GM10248 (cell line): ENCODE data around the gene TTC8.
"Not testable (repeated sequence)": the region's sequence is repeated elsewhere in the genome, so short reads cannot be mapped to it uniquely, and the experiment has no call there.

Experiments used
- CTCF ChIA-PET: fragments of 300-600 bp; sonication (Branson Sonifier 250); formaldehyde crosslinking; extraction: SDS; loops from one replicate; lab custom pipeline; 2021; ENCODE audit warnings: antibody characterized with exemption; lab: Yijun Ruan, JAX
- POLR2A ChIA-PET: fragments of 350-650 bp; sonication (Branson Sonifier 250); formaldehyde crosslinking; extraction: SDS; loops from one replicate; lab custom pipeline; 2020; ENCODE audit warnings: antibody characterized with exemption; lab: Yijun Ruan, JAX
- DNase-seq: peaks from one replicate; pipeline ENCODE4 v3.0.0; 2012; ENCODE audit errors: extremely low spot score
- TF ChIP-seq, protein P1 (sequence below): IDR thresholded peaks from 2 replicates; pipeline ENCODE4 v1.5.1; 2012; ENCODE audit warnings: mild to moderate bottlenecking, low read depth; ENCODE audit errors: extremely low read depth, missing control alignments, control extremely low read depth

TTC8 gene

DNA sequence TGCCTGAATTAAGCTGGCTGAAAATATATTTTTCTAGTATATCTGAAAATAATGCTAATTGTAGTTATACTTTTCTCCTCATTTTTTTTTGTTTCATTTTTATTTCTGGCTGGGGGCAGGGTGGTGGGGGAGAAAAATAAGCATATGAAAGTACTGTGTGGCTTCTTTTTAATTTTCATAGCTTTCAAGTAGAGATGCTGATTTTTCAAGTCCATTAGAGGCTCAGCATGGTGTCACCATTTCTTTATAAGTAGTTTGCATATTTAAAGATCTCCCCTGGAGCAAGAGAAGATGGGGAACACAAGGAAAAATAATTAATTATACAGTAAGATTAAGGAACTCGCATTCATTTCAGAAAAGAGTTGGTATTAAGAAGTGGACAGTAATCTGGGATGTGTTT, 27.1 kb downstream of the TTC8 start:
- DNase-seq = no peak
- ChIA-PET POLR2A (no interaction called here), CTCF (interaction anchor here (1.1 to 1.2 kb wide), 2 partner anchors 9 to 184 kb away, joined by 3 to 5 read pairs; no protein-coding TSS in a partner anchor)
- TF ChIP-seq, protein P1, sequence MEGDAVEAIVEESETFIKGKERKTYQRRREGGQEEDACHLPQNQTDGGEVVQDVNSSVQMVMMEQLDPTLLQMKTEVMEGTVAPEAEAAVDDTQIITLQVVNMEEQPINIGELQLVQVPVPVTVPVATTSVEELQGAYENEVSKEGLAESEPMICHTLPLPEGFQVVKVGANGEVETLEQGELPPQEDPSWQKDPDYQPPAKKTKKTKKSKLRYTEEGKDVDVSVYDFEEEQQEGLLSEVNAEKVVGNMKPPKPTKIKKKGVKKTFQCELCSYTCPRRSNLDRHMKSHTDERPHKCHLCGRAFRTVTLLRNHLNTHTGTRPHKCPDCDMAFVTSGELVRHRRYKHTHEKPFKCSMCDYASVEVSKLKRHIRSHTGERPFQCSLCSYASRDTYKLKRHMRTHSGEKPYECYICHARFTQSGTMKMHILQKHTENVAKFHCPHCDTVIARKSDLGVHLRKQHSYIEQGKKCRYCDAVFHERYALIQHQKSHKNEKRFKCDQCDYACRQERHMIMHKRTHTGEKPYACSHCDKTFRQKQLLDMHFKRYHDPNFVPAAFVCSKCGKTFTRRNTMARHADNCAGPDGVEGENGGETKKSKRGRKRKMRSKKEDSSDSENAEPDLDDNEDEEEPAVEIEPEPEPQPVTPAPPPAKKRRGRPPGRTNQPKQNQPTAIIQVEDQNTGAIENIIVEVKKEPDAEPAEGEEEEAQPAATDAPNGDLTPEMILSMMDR = no peak

GRCh38 chr14:88852632-88853031, 28.2 kb downstream of the TTC8 start:
- ChIA-PET CTCF (no interaction called here), POLR2A (no interaction called here)
- TF ChIP-seq, protein P1 = no peak
- no peak for DNase-seq

- CTCF ChIA-PET = interaction anchor here (0.6 kb wide), 1 partner anchor 16 kb away, joined by 3 read pairs; no protein-coding TSS in a partner anchor
- no peak for DNase-seq
These were observed 28.7 kb downstream of the TTC8 start for GRCh38 chr14:88853129-88853528.

DNA sequence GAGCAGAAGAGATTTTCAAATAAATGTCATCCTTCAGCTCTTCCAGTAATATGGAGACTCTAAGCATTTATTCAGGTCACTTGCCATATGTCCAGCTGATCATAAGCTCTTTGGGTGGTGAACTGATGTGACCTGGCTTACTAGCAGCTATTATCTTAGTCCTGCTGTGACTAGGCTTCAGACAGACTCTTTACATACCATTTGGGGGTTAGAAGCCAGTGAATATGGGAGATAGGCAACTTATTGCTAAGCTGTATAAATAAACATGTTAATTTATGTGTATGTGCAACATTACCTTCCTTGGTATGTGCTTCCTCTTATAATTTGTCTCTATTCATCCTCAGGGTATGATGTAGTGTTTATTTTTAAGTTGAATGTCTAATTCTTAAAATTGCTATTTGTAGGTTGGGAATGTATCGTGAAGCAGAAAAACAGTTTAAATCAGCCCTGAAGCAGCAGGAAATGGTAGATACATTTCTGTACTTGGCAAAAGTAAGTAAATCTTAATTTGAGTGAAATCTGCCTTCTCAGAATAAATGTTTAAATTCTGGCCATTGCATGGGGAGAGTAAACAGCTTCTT, 32.4 kb downstream of the TTC8 start:
- ChIA-PET POLR2A (no interaction called here), CTCF (interaction anchor here (1.0 to 1.6 kb wide), 4 partner anchors 10 to 189 kb away, joined by 3 read pairs; partner anchors contain the start of gene TTC8)
- TF ChIP-seq, protein P1 = no peak
- DNase-seq = no peak

More at GRCh38 chr14:88853129-88853528, 28.7 kb downstream of the TTC8 start:
- TF ChIP-seq, protein P1 = no peak
- POLR2A ChIA-PET = no interaction called here

- POLR2A ChIA-PET, DNase-seq: not testable (repeated sequence)
- CTCF ChIA-PET = interaction anchor here (1.6 kb wide), 1 partner anchor 11 kb away, joined by 3 read pairs; no protein-coding TSS in a partner anchor
These were observed 33.4 kb downstream of the TTC8 start for GRCh38 chr14:88857861-88858260.

DNA sequence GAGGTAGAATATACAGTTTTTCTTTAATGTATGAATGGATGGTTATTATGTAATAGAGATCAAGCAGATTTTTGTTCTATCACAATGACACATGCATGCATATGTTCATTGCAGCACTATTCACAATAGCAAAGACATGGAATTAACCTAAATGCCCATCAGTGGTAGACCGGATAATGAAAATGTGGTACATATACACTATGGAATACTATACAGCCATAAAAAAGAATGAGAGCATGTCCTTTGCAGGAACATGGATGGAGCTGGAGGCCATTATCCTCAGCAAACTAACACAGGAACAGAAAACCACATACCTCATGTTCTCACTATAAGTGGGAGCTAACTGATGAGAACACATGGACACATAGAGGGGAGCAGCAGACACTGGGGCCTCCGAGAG, 34.7 kb downstream of the TTC8 start:
- CTCF ChIA-PET = interaction anchor here (1.0 kb wide), 1 partner anchor 9 kb away, joined by 5 read pairs; no protein-coding TSS in a partner anchor
- POLR2A ChIA-PET, DNase-seq: not testable (repeated sequence)

DNA sequence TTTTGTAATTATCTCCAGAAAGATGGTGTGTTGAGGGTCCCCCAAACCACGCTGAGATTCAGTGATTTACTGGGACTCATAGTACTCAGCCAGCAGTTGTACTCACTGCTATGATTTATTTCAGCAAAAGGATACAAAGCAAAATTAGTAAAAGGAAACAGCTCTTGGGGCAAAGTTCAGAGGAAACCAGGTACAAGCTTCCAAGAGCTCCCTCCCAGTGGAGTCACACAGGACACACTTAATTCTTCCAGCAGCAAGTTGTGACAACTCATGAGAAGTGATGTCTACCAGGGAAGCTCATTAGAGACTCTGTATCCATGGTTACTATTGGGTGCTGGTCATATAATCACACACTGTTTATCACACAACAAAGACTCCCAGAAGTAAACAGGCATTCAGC, 38.7 kb downstream of the TTC8 start:
- ChIA-PET CTCF (interaction anchor here (1.5 to 1.6 kb wide), 2 partner anchors 11 to 196 kb away, joined by 3 to 4 read pairs; no protein-coding TSS in a partner anchor), POLR2A (no interaction called here)
- TF ChIP-seq, protein P1 = no peak
- DNase-seq = no peak
